ENCODE data around the gene LRRC36. TPM values are rescaled to one million over a fixed set of nuclear protein-coding genes. Genes with fewer than 3 reads are reported as not detected.

The LRRC36 gene
- total RNA-seq, 1 experiment from 2014 or later = not detected

GRCh38 chr16:67279296-67280089 lies 47.1 kb upstream of the LRRC36 start, which contains the start of gene PLEKHG4:
Gene PLEKHG4, plus strand, starts transcription at chr16:67279532. Its CDS starts 513 bp downstream, at chr16:67280045.
- ChIA-PET CTCF (interaction anchor here (1.2 to 3.2 kb wide), 2 partner anchors 19 to 262 kb away, joined by 3 to 22 read pairs; no protein-coding TSS in a partner anchor), RAD21 (ENCODE audit: low non-redundant PET in 1 of 2, low total read pairs in 2 of 2, uncharacterized antibody in 2 of 2, unreplicated experiment in 2 of 2) (interaction anchor here in 1 of 2 experiments (1.5 kb wide), 1 partner anchor 19 kb away, joined by 4 read pairs; no protein-coding TSS in a partner anchor), POLR2A (interaction anchor here (2.7 kb wide), 1 partner anchor 10 kb away, joined by 8 read pairs; no protein-coding TSS in a partner anchor)
- peak within 1 kb of the TSS; percentile 96 for H3K4me2 ChIP-seq (ENCODE audit: low read length)
- peaks cover 31% of the 10 kb centered on the region for H3K79me2 ChIP-seq (ENCODE audit: insufficient read depth, low read length)
- no peaks in the 10 kb centered on the region for H3K9me3 ChIP-seq (ENCODE audit: control insufficient read depth in 1 of 2, insufficient read depth in 1 of 2, low read depth in 1 of 2, low read length in 2 of 2)
- intact Hi-C loops (cut with micrococcal nuclease) = loop anchor here (5.0 kb wide), 1 partner anchor 58 kb away; no protein-coding TSS in a partner anchor
- peak within 1 kb of the TSS; percentile 91 for H3K27ac ChIP-seq (ENCODE audit: low read depth, low read length)
- DNase-seq (ENCODE audit: low read depth, low spot score) (peak; percentile 52), ATAC-seq (peak; percentile 84)
- peak within 1 kb of the TSS; percentile 86 to 87 for H3K4me3 ChIP-seq (replicated peaks in 1 of 2; ENCODE audit: low read depth in 1 of 2, low read length in 2 of 2)
- no peaks in the 10 kb centered on the region for H4K20me1 ChIP-seq (ENCODE audit: insufficient read depth)
- H3K36me3 ChIP-seq (ENCODE audit: control insufficient read depth in 1 of 2, insufficient read depth in 2 of 2, low read length in 2 of 2) = peaks cover 6 to 19% of the 10 kb centered on the region in 2 experiments; a peak in 2 of 4 replicates
- no peaks in the 10 kb centered on the region for H3K9me2 ChIP-seq (ENCODE audit: insufficient read depth)
- peaks cover 28 to 39% of the 10 kb centered on the region in 2 experiments for H3K4me1 ChIP-seq (ENCODE audit: control insufficient read depth in 1 of 2, insufficient read depth in 2 of 2, low read length in 2 of 2)
- peak within 1 kb of the TSS; percentile 88 for H3K9ac ChIP-seq (ENCODE audit: low read length)
- TF ChIP-seq TCF7L2 (IDR thresholded peaks at IDR 0.05; ENCODE audit: borderline replicate concordance, extremely low read depth, insufficient read depth, insufficient read length) (peak; percentile 61), ATF3 (IDR thresholded peaks at IDR 0.05) (no peak), ZFX (IDR thresholded peaks at IDR 0.05) (peak; percentile 93), YY1 (IDR thresholded peaks at IDR 0.05; ENCODE audit: extremely low read depth, insufficient replicate concordance, low read depth, low read length) (peak; percentile 78), POLR2A (IDR thresholded peaks at IDR 0.05; ENCODE audit: borderline replicate concordance, extremely low read depth, insufficient read depth, insufficient read length) (peak; percentile 33), CEBPB (IDR thresholded peaks at IDR 0.05; ENCODE audit: low read depth) (no peak), POLR2AphosphoS5 (IDR thresholded peaks at IDR 0.05; ENCODE audit: low read depth, low read length) (peak; percentile 82), CTCF (IDR thresholded peaks at IDR 0.05 in 2 of 3, conservative IDR thresholded peaks at IDR 0.05 in 1 of 3; ENCODE audit: borderline replicate concordance in 1 of 3, insufficient read depth in 1 of 3, low read depth in 2 of 3, low read length in 2 of 3) (peak in 2 of 3 experiments; percentile 62 to 79; a peak in 4 of 6 replicates), SRF (IDR thresholded peaks at IDR 0.05; ENCODE audit: low read depth) (no peak)
- no peak within 1 kb of the TSS for H2AFZ ChIP-seq (ENCODE audit: low read depth, low read length, poor library complexity, severe bottlenecking)
- no peaks in the 10 kb centered on the region for H3K27me3 ChIP-seq (ENCODE audit: insufficient read depth, low read length)
- BruUV-seq (replicated peaks) = no TSS peak
